HG02571 (cell line): Measurements from ENCODE around the gene SERPINB1.
"Not testable (repeated sequence)": the region's sequence is repeated elsewhere in the genome, so short reads cannot be mapped to it uniquely, and the experiment has no call there.

Experiments
- ATAC-seq: cut with Tn5 transposase; IDR thresholded peaks from one replicate; pipeline ENCODE4 v1.9.1; 2021; ENCODE audit warnings: mild to moderate bottlenecking, moderate library complexity; ENCODE audit not compliant: unreplicated experiment

The SERPINB1 gene

GRCh38 chr6:2819115-2819514, 22.5 kb downstream of the SERPINB1 start:
- no peak for ATAC-seq

GRCh38 chr6:2818593-2818992, 23.1 kb downstream of the SERPINB1 start:
- ATAC-seq: no peak

- ATAC-seq: no peak
Measured at GRCh38 chr6:2817903-2818443, 23.7 kb downstream of the SERPINB1 start.

- ATAC-seq: no peak
Measured at GRCh38 chr6:2816158-2816557, 25.5 kb downstream of the SERPINB1 start.

- ATAC-seq: no peak
Measured at GRCh38 chr6:2812695-2813094, 29.0 kb downstream of the SERPINB1 start.

GRCh38 chr6:2810092-2810671, 31.5 kb downstream of the SERPINB1 start:
- no peak for ATAC-seq

GRCh38 chr6:2809015-2809414, 32.6 kb downstream of the SERPINB1 start:
- no peak for ATAC-seq

- no peak for ATAC-seq
Measured at GRCh38 chr6:2807342-2808090, 34.1 kb downstream of the SERPINB1 start.

GRCh38 chr6:2806644-2807043, 35.0 kb downstream of the SERPINB1 start:
- ATAC-seq: no peak

- ATAC-seq: no peak
Measured at GRCh38 chr6:2805031-2805430, 36.6 kb downstream of the SERPINB1 start.

- ATAC-seq: no peak
Measured at GRCh38 chr6:2804516-2804915, 37.1 kb downstream of the SERPINB1 start.

- ATAC-seq: no peak
Measured at GRCh38 chr6:2803731-2804429, 37.8 kb downstream of the SERPINB1 start.

- ATAC-seq: no peak
Measured at GRCh38 chr6:2802521-2803060, 39.1 kb downstream of the SERPINB1 start.

GRCh38 chr6:2801687-2802086, 40.0 kb downstream of the SERPINB1 start:
- ATAC-seq: not testable (repeated sequence)

- no peak for ATAC-seq
Measured at GRCh38 chr6:2800552-2801316, 40.9 kb downstream of the SERPINB1 start.

- ATAC-seq: no peak
Measured at GRCh38 chr6:2799936-2800527, 41.6 kb downstream of the SERPINB1 start.

- no peak for ATAC-seq
Measured at GRCh38 chr6:2798586-2799134, 43.0 kb downstream of the SERPINB1 start.

GRCh38 chr6:2797564-2798031, 44.1 kb downstream of the SERPINB1 start:
- ATAC-seq: no peak

- no peak for ATAC-seq
Measured at GRCh38 chr6:2796861-2797260, 44.8 kb downstream of the SERPINB1 start.

- ATAC-seq: no peak
Measured at GRCh38 chr6:2795956-2796355, 45.7 kb downstream of the SERPINB1 start.
